H9 (cell line): ENCODE data around the gene THRB. TPM values are rescaled to one million over a fixed set of nuclear protein-coding genes. Genes with fewer than 3 reads are reported as not detected.

Experiments
- DNase-seq: peaks from one replicate; pipeline ENCODE4 v3.0.0-alpha.2; 2017
- H2AFZ ChIP-seq: one replicate; pipeline ENCODE4 v1.6.1; 2013; ENCODE audit warnings: mild to moderate bottlenecking, low read length, control low read depth, moderate library complexity
- H2AK5ac ChIP-seq: 2 replicates; pipeline ENCODE4 v1.6.1; 2013; ENCODE audit warnings: low read length, control low read depth, mixed read lengths; ENCODE audit not compliant: insufficient read length
- H2BK120ac ChIP-seq: one replicate; pipeline ENCODE4 v1.6.1; 2013; ENCODE audit warnings: low read depth, mild to moderate bottlenecking, low read length, control low read depth, inconsistent platforms; ENCODE audit not compliant: poor library complexity, severe bottlenecking
- H2BK12ac ChIP-seq: 2 replicates; pipeline ENCODE4 v1.6.1; 2013; ENCODE audit warnings: low read length, control low read depth, mixed read lengths, low read depth; ENCODE audit not compliant: insufficient read length
- H2BK15ac ChIP-seq: 2 replicates; pipeline ENCODE4 v1.6.1; 2013; ENCODE audit warnings: low read depth, low read length, control low read depth
- H2BK20ac ChIP-seq: one replicate; pipeline ENCODE4 v1.6.1; 2013; ENCODE audit warnings: low read depth, mild to moderate bottlenecking, low read length, control low read depth, inconsistent platforms; ENCODE audit not compliant: poor library complexity, severe bottlenecking
- H2BK5ac ChIP-seq: 2 replicates; pipeline ENCODE4 v1.6.1; 2013; ENCODE audit warnings: low read length, control low read depth, mixed read lengths; ENCODE audit not compliant: insufficient read length
- H3K14ac ChIP-seq: 2 replicates; pipeline ENCODE4 v1.6.1; 2013; ENCODE audit warnings: low read length, control low read depth; ENCODE audit not compliant: insufficient read depth
- H3K18ac ChIP-seq: 2 replicates; pipeline ENCODE4 v1.6.1; 2013; ENCODE audit warnings: low read depth, mild to moderate bottlenecking, mixed read lengths, low read length, control low read depth; ENCODE audit not compliant: insufficient read length
- H3K23ac ChIP-seq: 2 replicates; pipeline ENCODE4 v1.6.1; 2013; ENCODE audit warnings: low read length, control low read depth, mixed read lengths, low read depth; ENCODE audit not compliant: insufficient read length
- H3K23me2 ChIP-seq: 2 replicates; pipeline ENCODE4 v1.6.1; 2013; ENCODE audit warnings: low read depth, mild to moderate bottlenecking, mixed read lengths, low read length, control low read depth; ENCODE audit not compliant: insufficient read length, poor library complexity, severe bottlenecking
- H3K27ac ChIP-seq: 2 replicates; pipeline ENCODE4 v1.5.1; 2013; ENCODE audit warnings: low read length, control low read depth, mixed read lengths, low read depth; ENCODE audit not compliant: insufficient read length
- H3K27me3 ChIP-seq: 2 replicates; pipeline ENCODE4 v1.6.1; 2013; ENCODE audit warnings: low read length, control low read depth, inconsistent platforms; ENCODE audit not compliant: insufficient read depth
- H3K4ac ChIP-seq: 2 replicates; pipeline ENCODE4 v1.6.1; 2013; ENCODE audit warnings: low read depth, mild to moderate bottlenecking, control low read depth, inconsistent platforms, low read length, moderate library complexity
- H3K4me1 ChIP-seq: 2 replicates; pipeline ENCODE4 v1.6.1; 2013; ENCODE audit warnings: low read length, control low read depth, inconsistent platforms; ENCODE audit not compliant: insufficient read depth
- H3K4me2 ChIP-seq: 2 replicates; pipeline ENCODE4 v1.6.1; 2013; ENCODE audit warnings: low read length, control low read depth, mixed read lengths; ENCODE audit not compliant: insufficient read length, insufficient read depth
- H3K56ac ChIP-seq: 2 replicates; pipeline ENCODE4 v1.6.1; 2013; ENCODE audit warnings: low read depth, mild to moderate bottlenecking, mixed read lengths, low read length, control low read depth; ENCODE audit not compliant: insufficient read length
- H3K79me1 ChIP-seq: 2 replicates; pipeline ENCODE4 v1.6.1; 2013; ENCODE audit warnings: low read depth, mild to moderate bottlenecking, moderate library complexity, low read length, control low read depth, inconsistent platforms; ENCODE audit not compliant: insufficient read depth, poor library complexity, severe bottlenecking
- H3K79me2 ChIP-seq: 2 replicates; pipeline ENCODE4 v1.6.1; 2013; ENCODE audit warnings: low read length, control low read depth, inconsistent platforms; ENCODE audit not compliant: insufficient read depth
- H3K9ac ChIP-seq: 2 replicates; pipeline ENCODE4 v1.6.1; 2013; ENCODE audit warnings: low read length, control low read depth, mixed read lengths; ENCODE audit not compliant: insufficient read length; ENCODE audit errors: extremely low read depth
- H3K9me3 ChIP-seq: one replicate; pipeline ENCODE4 v1.6.1; 2013; ENCODE audit warnings: low read depth, low read length, inconsistent platforms; ENCODE audit not compliant: control insufficient read depth
- H3T11ph ChIP-seq: one replicate; pipeline ENCODE4 v1.6.1; 2013; ENCODE audit warnings: mild to moderate bottlenecking, low read length, control low read depth, inconsistent platforms
- H4K20me1 ChIP-seq: one replicate; pipeline ENCODE4 v1.6.1; 2013; ENCODE audit not compliant: control insufficient read depth, insufficient read length, insufficient read depth
- H4K5ac ChIP-seq: 2 replicates; pipeline ENCODE4 v1.6.1; 2013; ENCODE audit warnings: low read depth, mild to moderate bottlenecking, mixed read lengths, low read length, control low read depth; ENCODE audit not compliant: insufficient read length
- H4K8ac ChIP-seq: replicated peaks from 2 replicates; pipeline ENCODE4 v1.6.1; 2013; ENCODE audit warnings: low read length, control low read depth, mixed read lengths, low read depth; ENCODE audit not compliant: insufficient read length
- H4K91ac ChIP-seq: 2 replicates; pipeline ENCODE4 v1.6.1; 2013; ENCODE audit warnings: low read depth, mild to moderate bottlenecking, moderate library complexity, mixed read lengths, low read length, control low read depth; ENCODE audit not compliant: insufficient read length
- H3K27ac Mint-ChIP-seq, 3 experiments: 2 replicates in 2 of 3; 3 replicates in 1 of 3; pipeline ENCODE4 v1.8.0; 2020 to 2021; ENCODE audit warnings: mixed read lengths in 3 of 3, mild to moderate bottlenecking in 1 of 3, moderate library complexity in 1 of 3
- H3K27me3 Mint-ChIP-seq: 2 replicates; pipeline ENCODE4 v1.8.0; 2021; ENCODE audit warnings: low read depth, mild to moderate bottlenecking, moderate library complexity, mixed read lengths
- H3K36me3 Mint-ChIP-seq, 3 experiments: 2 replicates in 2 of 3; 3 replicates in 1 of 3; pipeline ENCODE4 v1.8.0; 2020 to 2021; ENCODE audit warnings: low read depth in 3 of 3, mixed read lengths in 3 of 3; ENCODE audit not compliant: insufficient read depth in 1 of 3
- H3K4me1 Mint-ChIP-seq, 2 experiments: 2 replicates each; pipeline ENCODE4 v1.8.0; 2020; ENCODE audit warnings: mixed read lengths in 2 of 2
- H3K4me3 Mint-ChIP-seq, 2 experiments: 2 replicates in 1 of 2; 3 replicates in 1 of 2; pipeline ENCODE4 v1.8.0; 2020 to 2021; ENCODE audit warnings: mild to moderate bottlenecking in 2 of 2, mixed read lengths in 2 of 2, moderate library complexity in 1 of 2
- H3K9me3 Mint-ChIP-seq, 2 experiments: 2 replicates in 1 of 2; 3 replicates in 1 of 2; pipeline ENCODE4 v1.8.0; 2020; ENCODE audit warnings: mild to moderate bottlenecking in 2 of 2, mixed read lengths in 2 of 2, moderate library complexity in 1 of 2
- WGBS: extraction: QIAGEN DNeasy Blood & Tissue Kit; methylation state at CpG from one replicate; pipeline ENCODE4 v1.1.7; 2013; ENCODE audit warnings: missing lambda C conversion rate, low lambda C conversion rate, mixed read lengths; ENCODE audit not compliant: insufficient read length; ENCODE audit errors: extremely low coverage; 5-methylcytosine and 5-hydroxymethylcytosine counted together
- total RNA-seq: library from RNA; stranded (reverse); gene quantifications from 2 replicates; pipeline ENCODE4 v1.2.1, GENCODE V29; 2021
- TF ChIP-seq, protein P1 (sequence below): fragments of 200-600 bp; sonication (generic); conservative IDR thresholded peaks from 3 replicates; pipeline ENCODE4 v1.8.0; 2021; ENCODE audit warnings: antibody characterized with exemption, mild to moderate bottlenecking

Gene THRB
- total RNA-seq, 1 experiment from 2014 or later: 8.6 TPM

DNA sequence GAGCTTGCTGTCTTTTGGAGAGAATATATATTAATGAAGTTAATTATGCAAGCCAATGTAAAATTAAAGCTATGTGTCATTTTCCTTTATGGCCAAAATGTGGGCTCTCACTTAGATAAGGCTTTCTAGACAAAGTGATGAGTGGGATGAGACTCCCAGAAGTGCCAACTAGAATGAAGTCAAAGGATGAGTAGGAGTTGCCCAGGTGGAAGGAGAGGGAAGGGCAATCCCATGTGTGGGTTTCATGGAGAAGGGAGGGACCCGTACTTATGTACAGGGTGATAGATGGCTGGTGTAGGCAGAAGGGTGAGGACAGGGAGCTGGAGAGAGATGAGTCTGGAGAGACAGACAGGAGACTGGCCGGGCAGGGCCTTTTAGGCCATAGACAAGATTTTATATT lies 239.2 kb downstream of the THRB start:
- Histone ChIP-seq H2BK120ac (no peak overlapping the region), H3K23me2 (no peaks in the 10 kb centered on the region), H2BK5ac (no peak overlapping the region), H2AFZ (no peak overlapping the region), H3K9me3 (no peaks in the 10 kb centered on the region), H3K27me3 (no peaks in the 10 kb centered on the region), H3K23ac (no peak overlapping the region), H4K8ac (no peak overlapping the region), H2BK12ac (no peak overlapping the region), H3T11ph (no peak overlapping the region), H4K5ac (no peak overlapping the region), H3K56ac (no peak overlapping the region), H3K27ac (no peak overlapping the region), H3K4me2 (no peak overlapping the region), H3K79me2 (no peaks in the 10 kb centered on the region), H3K79me1 (no peaks in the 10 kb centered on the region), H2BK15ac (no peak overlapping the region), H3K4ac (no peak overlapping the region), H3K4me1 (no peaks in the 10 kb centered on the region), H4K20me1 (no peaks in the 10 kb centered on the region), H3K9ac (no peak overlapping the region), H2AK5ac (no peak overlapping the region), H2BK20ac (no peak overlapping the region), H4K91ac (no peak overlapping the region), H3K14ac (no peak overlapping the region), H3K18ac (no peak overlapping the region)
- no CpG with 5 or more reads among the region's 2 CpGs for WGBS
- Mint-ChIP-seq H3K27me3 (no peaks in the 10 kb centered on the region), H3K27ac (no peak overlapping the region), H3K9me3 (no peaks in the 10 kb centered on the region), H3K4me1 (no peaks in the 10 kb centered on the region), H3K36me3 (no peaks in the 10 kb centered on the region), H3K4me3 (no peak overlapping the region)
- DNase-seq: no peak
- TF ChIP-seq, protein P1, sequence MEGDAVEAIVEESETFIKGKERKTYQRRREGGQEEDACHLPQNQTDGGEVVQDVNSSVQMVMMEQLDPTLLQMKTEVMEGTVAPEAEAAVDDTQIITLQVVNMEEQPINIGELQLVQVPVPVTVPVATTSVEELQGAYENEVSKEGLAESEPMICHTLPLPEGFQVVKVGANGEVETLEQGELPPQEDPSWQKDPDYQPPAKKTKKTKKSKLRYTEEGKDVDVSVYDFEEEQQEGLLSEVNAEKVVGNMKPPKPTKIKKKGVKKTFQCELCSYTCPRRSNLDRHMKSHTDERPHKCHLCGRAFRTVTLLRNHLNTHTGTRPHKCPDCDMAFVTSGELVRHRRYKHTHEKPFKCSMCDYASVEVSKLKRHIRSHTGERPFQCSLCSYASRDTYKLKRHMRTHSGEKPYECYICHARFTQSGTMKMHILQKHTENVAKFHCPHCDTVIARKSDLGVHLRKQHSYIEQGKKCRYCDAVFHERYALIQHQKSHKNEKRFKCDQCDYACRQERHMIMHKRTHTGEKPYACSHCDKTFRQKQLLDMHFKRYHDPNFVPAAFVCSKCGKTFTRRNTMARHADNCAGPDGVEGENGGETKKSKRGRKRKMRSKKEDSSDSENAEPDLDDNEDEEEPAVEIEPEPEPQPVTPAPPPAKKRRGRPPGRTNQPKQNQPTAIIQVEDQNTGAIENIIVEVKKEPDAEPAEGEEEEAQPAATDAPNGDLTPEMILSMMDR: no peak
